Activated CD8-positive, alpha-beta memory T cell treated with anti-CD3 and anti-CD28 coated beads for 48 hours (primary cell): ENCODE results near the gene YJU2.
"Not testable (repeated sequence)": the region's sequence is repeated elsewhere in the genome, so short reads cannot be mapped to it uniquely, and the experiment has no call there.

Source experiments
- DNase-seq, 3 experiments: peaks; one replicate each; pipeline ENCODE4 v3.0.0-alpha.2; 2020; ENCODE audit warnings: low read depth in 2 of 3, low spot score in 2 of 3

The YJU2 gene

GRCh38 chr19:4267101-4267900 is 20.4 kb downstream of the YJU2 start:
- DNase-seq = peak in 2 of 3 experiments; percentile 44 to 53

- DNase-seq = no peak
Observed at GRCh38 chr19:4267901-4268815, 21.3 kb downstream of the YJU2 start.

- DNase-seq = no peak
Observed at GRCh38 chr19:4268816-4269430, 22.0 kb downstream of the YJU2 start.

GRCh38 chr19:4272894-4273293 is 26.0 kb downstream of the YJU2 start:
- DNase-seq = no peak

GRCh38 chr19:4274321-4274686 is 27.4 kb downstream of the YJU2 start:
- not testable (repeated sequence) for DNase-seq

- DNase-seq = no peak
Observed at GRCh38 chr19:4277191-4277696, 30.4 kb downstream of the YJU2 start.

GRCh38 chr19:4278010-4278409 is 31.1 kb downstream of the YJU2 start:
- DNase-seq = no peak

- DNase-seq = no peak
Observed at GRCh38 chr19:4278419-4279266, 31.8 kb downstream of the YJU2 start, which contains the start of gene SHD. Gene SHD (plus strand): TSS chr19:4279266. CDS start chr19:4280064, 798 bp downstream.

GRCh38 chr19:4279267-4279529 is 32.3 kb downstream of the YJU2 start:
- no peak for DNase-seq

- DNase-seq = no peak
Observed at GRCh38 chr19:4279530-4280422, 32.9 kb downstream of the YJU2 start.

- no peak for DNase-seq
Observed at GRCh38 chr19:4284176-4284958, 37.5 kb downstream of the YJU2 start.

GRCh38 chr19:4284974-4285373 is 38.1 kb downstream of the YJU2 start:
- DNase-seq = no peak

- DNase-seq = not testable (repeated sequence)
Observed at GRCh38 chr19:4286141-4286540, 39.3 kb downstream of the YJU2 start.

- DNase-seq = no peak
Observed at GRCh38 chr19:4288091-4288777, 41.4 kb downstream of the YJU2 start.

GRCh38 chr19:4291184-4291732 is 44.4 kb downstream of the YJU2 start:
- no peak for DNase-seq

- DNase-seq = no peak
Observed at GRCh38 chr19:4292515-4292914, 45.6 kb downstream of the YJU2 start.

GRCh38 chr19:4294389-4294788 is 47.5 kb downstream of the YJU2 start:
- DNase-seq = no peak
